NCI-H2196 treated with DMSO at 0.1 percent for 48 hours (cell line): Measurements from ENCODE around the gene ZFAND3.

Experiments
- DNase-seq: peaks from one replicate; lab custom pipeline; 2025; ENCODE audit not compliant: unreplicated experiment; lab: John Stamatoyannopoulos, UW

Gene ZFAND3

DNA sequence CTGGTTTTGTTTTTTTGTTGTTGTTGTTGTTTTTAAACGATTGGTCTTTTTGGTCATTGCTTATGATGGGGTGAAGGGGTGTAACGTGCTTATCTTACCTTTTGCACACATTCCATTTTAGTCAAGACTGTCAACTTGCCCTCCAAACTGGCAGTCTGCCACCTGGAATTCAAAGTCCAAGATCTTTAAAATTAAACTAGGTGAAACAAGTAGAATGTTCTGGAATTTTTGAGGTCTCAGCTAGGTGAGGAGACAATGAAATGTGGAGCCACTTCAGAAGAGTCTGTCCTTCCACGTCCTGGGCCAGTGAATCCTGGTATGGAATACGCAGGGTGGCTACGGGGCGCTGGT is 344.6 kb downstream of the ZFAND3 start:
- DNase-seq, result no peak

DNA sequence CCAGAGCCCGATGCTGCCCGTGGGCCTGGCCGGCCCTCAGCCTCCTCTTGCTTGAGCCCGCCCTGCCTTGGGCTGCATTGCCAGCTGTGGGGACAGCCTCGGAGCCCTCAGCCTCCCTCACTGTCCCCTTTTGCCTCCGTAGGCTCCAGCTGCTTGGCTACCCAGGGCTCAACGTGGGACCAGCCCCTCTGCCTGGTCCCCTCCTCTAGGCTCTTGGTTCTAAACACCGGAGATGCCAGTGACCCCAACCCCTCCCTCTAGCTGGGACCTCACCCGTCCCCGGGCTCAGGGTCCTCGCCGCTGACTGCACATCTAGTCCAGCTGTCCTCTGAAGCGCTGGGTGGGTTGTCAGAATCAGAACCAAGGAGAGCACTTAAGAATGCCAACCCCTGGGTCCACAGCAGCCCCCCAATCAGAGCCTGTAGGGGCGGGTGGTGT is 345.2 kb downstream of the ZFAND3 start:
- no peak for DNase-seq

DNA sequence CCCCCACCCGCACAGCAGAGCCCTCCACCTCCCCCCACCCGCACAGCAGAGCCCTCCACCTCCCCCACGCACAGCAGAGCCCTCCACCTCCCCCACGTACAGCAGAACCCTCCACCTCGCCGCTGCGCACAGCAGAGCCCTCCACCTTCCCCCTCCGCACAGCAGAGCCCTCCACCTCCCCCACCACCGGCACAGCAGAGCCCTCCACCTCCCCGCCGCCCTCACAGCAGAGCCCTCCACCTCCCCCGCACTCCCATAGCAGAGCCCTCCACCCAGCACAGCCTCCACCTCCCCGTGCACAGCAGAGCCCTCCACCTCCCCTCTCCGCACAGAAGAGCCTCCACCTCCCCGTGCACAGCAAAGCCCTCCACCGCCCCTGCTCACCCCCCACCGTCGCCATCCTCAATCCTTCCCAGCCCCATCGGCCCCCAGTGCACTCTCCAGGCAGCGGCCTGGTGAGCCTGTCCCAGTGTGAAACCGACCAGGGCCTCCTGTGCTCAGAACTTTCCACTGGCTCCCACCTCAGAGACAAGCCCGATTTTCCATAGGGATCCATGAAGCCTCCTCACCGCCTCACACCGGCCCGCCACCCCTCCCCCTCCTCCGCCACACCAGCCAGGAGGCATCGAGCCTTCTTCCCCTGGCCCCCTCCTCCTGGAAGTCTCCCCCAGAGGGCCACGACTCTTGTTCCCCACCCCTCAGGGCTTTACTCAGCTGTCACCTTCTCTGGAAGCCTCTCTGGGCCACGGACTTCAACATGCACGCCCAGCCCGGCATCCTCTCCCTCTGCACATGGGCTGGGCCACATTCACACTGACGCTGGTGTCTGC is 347.1 kb downstream of the ZFAND3 start:
- no peak for DNase-seq

DNA sequence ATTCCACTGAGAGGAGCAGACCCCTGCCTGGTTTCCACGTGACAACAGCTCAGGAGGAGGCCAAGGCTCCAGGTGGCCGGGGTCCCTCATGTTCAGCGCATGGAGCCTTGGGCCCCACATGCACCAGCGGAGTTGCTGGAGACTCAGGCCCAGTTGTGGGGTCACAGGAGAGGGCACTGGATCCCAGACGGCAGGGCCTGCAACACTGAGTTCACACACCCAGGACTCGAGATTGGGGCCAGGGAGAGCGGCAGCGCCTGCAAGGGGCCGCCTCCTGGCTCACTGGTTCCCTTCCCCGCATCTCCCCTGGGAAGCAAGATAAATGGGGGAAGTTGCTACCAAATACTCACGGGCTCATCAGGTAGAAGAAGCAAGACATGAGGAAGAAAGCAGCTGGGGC is 348.1 kb downstream of the ZFAND3 start:
- no peak for DNase-seq

DNA sequence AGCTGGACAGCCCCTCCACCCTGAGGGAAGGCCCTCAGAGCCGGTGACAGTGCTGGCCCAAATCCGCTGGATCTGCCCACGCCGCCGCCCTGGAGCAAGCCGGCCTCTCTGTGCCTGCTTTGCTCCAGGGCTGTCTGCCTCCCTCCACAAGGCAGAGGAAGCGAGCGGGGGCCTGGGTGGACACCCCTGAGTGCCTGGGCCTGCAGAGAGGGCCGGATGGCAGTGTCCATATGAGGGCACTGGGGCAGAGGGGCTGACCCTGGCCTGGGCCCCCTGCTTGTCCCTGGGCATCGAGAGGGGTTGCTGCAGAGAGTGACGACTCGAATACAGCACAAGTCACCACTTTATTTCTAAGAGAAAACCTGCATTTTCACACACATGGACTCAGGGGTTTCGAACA is 348.6 kb downstream of the ZFAND3 start:
- no peak for DNase-seq

DNA sequence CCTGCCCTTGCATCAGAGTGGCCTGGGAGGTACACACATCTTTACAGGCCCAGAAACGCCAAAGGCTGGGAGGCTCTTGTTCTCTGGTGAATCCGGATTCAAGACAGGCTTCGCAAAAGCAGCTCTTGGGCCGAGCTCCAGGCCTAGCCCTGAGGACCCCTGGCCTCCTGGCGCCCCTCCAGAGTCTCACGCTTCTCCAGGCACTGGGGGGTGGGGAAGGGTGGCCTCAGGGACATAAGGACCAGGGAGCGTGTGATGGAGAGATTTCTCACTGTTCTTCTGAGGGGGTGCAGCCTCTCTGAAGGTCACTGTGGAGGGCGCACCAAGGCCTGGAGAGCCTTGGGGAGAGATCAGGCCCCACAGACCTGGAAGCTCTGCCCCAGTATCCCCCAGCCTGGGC is 349.2 kb downstream of the ZFAND3 start:
- no peak for DNase-seq

DNA sequence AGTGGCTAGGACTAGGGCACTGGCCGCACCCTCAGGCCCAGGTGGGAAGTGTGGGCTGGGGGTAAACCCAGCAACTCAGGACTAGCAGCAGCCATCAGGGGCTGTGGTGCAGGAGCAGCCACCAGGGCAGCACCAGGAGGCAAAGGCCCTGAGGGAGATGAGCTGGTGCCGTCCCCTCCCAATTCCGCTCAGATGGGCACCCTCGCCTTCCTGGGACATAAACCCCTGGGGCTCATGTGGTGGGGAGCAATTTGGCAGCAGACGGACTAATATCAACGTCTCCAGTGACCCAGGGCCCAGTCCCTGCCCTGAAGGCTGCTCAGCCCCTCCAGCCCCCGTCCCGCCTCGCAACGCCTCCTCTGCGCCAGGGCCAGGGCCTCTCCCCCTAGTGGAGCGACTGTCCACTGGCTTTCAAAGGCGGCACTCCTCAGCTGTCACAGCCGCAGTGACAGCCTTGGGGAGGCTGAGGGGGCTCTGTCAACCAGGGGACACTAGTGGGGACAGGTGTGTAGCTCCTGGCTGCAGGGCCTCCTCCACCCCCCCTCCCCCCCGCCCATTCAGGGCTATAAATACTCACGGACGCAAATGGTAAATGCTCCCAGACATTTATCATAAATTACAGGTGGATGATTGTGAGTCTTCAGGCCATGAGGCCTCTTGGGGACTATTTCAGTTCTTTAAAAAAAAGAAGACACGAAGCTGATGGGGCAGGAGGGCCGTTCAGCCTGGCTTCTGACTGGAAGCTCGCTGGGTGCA is 349.9 kb downstream of the ZFAND3 start:
- DNase-seq, result no peak

DNA sequence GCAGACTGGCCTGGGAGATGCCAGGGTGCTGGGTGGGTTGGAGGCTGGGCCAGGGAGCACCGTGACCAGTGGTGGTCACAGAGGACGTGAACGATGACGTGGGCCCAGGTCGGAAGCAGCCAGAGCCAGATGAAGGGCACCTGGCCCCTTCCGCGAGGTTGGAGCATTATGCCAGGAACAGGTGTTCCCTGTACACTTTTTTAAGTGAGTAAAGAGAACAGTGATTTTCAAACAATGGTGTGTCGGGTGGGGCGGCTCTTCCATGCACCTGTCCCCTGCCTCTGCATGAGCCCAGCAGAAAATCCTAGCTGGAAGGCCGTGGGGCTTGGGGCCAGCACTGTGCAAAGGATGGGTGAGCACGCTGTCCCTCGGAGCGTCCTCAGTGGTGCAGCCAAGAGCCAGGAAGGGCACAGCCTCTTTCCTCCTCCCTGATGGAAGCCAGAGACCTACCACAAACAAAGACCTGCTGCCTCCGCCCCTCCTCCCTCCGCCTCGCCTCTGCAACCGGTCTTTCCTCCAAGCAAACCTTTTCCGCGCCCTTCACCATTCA is 350.5 kb downstream of the ZFAND3 start:
- DNase-seq, result peak; percentile 62

DNA sequence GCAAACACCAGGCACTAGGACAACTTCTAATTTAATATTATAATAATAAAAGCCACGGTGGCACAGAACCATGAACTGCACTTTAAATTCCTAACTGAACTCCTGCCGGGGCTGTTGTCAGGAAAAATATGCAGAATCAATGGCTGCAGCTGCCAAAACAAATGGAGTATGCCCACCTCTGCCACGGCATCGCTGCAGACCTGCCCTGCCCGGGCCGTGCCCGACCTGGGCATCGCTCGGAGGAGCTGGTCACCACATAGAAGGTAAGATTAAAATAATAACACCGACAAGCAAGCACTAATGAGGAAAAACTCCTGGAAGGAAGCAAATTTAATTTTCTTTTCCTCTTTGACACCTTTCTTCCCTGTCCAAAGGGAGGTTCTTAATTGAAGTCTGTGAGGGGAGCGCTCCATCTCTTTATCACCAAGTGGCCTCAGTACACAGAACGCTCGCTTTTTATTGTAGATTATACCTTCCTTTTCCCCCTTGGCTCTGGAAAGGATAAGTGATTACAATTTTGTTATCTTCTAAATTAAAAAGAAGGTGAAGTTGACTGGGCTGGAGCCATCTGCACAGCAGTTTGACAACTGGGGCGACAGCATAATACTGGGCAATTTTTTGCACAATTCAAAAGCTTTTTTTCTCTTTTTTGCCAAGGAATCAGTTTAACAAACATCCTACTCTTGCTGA is 351.3 kb downstream of the ZFAND3 start:
- DNase-seq, result no peak

DNA sequence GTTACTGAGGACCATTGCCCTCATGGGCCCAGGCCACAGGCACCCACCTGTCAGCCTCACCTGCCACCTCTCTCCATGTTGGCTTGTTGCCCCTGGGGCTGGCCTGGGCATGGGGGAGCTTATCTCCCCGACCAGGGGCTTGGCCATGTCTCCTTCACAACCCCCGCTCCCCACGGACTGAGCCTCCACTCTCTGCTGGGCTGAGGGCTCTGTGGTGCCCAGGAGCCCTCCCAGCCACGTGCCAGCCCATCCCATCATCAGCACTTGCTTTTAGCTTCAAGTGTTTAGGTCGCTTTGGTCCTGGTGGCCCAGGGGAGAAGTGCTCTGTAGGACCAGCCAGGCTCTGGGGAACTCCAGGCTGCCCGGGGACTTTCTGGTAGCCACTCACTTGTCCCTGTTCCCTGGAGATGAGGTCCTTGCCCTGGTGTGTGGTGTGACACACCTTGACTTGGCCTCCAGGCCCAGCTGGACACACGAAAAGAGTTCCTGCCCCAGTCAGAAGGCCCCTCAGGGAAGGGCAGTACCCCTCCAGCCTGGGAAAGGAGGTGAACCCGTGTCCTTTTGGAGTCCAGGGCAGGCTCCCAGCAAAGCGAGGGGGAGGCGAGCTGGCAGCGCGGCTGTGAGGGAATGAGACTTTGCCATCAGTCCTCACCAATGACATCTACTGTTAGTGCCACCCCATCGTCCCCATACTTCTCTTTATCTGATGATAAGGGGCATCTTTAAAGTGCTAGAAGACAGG is 352.6 kb downstream of the ZFAND3 start:
- DNase-seq, result no peak

DNA sequence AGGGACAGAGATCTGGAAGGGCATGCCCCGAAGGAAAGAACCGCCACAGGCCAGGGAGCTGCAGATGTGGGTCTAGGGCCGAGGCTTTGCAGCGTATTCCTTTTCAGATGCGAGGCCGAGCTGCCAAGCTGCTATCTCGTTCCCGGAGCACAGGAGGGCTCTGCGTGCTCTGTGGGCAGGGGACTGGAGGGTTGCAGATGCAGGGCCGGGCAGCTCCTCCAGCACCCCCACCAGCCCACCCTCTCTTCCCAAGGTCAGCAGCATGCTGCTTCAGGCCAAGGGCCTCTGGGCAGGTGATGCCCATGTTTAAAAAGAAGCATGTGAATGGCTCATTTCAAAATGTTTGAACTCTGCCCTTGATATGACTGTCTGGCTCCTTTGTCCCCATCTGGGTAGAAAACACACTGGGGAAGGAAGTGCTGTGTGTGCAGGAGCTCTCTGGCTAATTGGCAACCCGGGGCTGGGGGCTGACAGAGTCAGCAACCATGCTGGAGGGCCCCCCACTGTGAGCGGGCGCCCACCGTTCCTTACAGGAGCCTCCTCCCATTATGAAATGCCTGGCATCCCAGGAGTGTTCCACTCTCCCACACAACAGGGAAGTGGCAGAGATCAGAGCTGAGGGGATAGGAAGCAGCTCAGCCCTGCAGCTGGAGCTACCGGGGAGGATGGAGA is 353.3 kb downstream of the ZFAND3 start:
- DNase-seq, result no peak

DNA sequence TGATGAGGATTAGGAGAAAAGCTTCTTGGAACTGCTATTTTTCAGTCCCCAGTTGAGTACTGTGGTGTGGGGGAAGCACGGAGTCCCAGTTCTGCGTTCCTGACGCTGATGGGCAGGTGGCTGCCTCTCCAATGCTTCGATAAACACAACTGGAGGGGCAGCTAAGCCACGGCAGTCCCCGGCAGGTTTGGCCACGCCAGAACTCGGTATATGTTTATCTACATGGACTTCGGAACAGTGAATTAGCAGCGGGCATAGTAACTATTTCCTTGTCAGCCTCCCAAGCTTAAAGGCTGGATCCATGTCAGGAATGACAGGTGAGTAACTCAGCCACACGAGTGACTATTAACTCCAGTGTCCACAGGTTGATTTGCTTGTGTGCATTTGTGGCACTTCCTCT is 354.4 kb downstream of the ZFAND3 start:
- DNase-seq, result no peak

DNA sequence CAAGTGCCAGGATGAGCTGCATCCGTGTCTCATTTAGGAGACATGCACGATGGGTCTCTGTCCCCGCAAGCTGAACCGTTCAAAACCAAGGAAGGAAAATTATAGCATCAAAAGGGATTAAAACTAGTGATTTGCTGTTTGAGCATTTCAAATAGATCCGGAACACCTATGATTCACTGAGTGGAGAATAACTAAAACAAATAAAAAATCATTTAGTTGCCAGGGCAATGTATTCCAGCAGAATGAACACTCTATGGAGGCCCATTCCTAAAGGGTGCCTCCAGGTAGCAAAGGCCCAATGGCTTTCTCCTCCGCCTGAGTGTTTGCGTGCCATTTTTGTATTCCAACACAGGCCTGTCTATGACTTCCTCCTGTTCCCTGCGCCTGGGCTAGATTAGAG is 354.8 kb downstream of the ZFAND3 start:
- DNase-seq, result no peak

DNA sequence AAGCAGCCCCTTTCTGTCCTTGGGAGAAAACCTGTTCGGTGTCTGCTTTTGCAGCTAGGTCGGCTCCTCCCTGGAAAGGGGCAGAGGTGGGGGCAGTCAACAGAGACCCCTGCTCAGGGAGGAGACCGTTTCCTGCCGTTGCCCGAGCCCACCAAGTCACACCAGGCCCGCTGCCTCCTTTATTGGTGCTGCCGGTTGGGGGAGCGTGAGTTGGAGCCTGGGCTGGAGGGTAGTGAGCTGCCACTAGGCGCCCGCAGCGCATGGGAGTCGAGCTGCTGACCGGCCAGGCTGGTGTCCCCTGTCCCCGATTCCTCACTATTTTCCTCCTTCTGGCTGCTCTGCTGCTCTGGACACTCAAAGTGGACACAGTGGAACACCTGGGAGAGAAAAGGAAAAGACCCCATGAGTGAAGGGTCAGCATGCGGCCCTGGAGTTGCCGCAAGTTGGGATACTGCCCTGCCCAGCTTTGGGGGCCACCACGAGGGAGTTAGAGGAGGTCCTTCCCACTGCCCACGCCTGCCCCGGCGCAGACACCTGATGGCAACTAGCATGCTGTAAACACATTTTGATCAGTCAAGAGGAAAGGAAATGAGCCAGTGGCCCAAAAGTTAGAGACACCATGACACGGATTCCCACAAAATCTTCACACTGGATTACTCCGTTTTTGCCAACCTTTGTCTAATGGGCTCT is 355.4 kb downstream of the ZFAND3 start:
- no peak for DNase-seq

DNA sequence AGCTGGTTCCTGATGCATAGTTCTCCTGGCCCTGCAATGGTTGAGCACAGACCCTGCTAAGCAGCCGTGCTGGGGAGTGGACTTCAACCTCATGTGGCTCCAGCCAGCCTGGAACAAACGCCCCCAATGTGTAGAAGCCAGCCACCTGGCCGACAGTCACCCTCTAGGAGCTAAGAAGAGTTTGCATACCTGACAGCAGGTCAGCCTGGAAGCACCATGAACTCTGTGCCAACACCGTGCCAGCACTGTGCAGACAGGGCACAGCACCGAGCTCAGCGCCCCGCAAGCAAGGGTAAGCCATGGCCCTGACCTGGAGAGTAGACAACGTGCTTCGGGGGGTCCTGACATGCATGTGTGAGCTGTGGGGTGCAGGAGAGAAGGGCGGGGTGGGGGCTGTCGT is 356.3 kb downstream of the ZFAND3 start:
- DNase-seq, result no peak

DNA sequence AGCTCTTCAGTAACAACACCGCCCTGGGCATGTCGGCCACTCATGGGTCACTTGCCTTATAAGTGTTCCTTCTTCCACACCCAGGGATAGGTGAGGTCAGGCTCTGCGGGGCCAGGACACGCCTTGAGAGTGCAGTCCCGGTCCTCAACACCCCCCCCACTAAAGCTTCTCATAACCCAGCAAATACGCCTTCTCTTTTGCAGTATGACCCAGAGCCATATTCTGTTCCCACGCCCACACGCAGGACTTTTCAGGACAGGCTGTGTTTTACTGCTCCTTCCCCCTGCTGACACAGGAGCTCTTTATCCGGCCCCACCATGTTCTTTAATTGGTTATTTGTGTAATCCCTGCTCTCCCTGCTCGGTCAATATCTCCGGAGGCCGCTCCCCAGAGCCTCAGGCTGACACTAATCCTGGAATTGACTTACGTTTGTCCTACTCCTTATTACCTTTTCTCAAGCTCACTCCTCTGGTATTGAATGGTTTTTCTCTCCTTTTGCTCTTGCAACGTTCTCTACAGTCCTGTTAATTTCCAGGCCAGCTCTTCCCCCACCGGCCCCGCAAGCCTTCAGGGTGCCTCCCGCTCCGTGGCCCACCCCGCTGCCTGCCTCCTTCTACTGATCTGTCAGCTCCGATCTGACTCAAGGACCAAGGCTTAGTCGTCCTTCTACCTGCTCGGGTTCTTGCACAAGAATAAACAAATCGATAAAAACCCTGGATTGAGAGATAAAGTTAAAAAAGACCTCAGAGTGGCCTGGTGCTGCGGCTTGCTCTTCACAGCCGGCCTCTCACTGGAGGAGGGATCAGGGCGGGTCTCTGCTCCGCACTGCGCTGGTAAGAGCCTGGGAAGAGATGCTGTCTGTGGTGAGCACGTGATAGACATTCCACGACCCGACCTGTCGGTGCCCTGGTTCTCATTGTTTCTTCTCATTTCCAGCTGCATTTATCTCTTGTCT is 357.5 kb downstream of the ZFAND3 start:
- no peak for DNase-seq

DNA sequence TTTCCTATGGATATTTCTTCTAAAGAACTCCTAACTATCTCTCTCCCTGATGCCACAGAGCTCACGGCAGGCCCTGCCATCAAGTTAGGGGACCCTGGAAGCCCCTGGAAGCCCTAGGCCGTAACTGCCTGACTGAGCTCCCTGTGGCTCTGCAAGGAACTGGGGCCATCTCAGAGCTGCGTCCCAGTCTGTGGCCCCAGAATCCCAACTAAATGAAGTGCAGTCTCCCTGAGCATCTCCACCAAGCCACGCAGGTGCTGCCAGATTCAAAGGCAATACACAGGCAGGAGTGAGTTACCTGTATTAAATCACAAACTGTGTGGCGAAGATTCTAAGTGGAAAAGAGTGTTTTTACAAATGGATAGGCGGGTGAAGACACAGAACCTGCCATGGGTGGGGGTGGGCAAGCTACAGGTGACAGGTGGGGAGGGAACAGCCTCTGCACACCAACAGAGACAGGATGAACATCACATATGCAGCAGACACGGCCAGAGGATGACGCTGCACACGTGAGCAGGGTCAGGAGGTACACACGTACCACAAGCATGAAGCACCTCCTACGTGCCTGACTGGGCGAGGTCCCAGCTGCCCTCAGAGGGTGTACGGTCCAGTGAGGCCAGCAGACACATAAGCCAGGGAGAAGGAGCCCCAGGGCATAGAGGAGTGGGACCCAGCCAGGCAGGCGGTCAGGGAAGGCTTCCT is 358.5 kb downstream of the ZFAND3 start:
- DNase-seq, result no peak

DNA sequence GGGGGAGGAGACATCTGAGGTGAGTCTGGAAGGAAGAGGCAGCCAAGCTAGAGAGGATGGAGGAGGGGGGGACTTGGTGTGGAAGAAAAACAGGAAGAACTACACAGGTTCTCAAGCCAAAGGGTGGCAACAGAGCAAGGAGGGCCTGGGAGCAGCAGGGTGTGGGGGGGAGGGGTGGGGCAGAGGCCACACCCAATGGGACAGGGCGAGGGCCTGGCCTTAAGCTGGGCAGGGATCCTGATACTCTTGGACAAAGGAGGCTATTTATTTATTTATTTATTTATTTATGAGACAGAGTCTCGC is 359.0 kb downstream of the ZFAND3 start:
- no peak for DNase-seq
